PC-9 (cell line): ENCODE measurements around the gene TMPRSS9. TPM values are rescaled to one million over a fixed set of nuclear protein-coding genes. Genes with fewer than 3 reads are reported as not detected.

Experiments
- BruUV-seq: library from RNA; stranded (reverse); fragments of 400-500 nt; replicated peaks from 2 replicates; lab custom pipeline; 2021; lab: Mats Ljungman, UMichigan
- CTCF ChIA-PET: fragments of 300-600 bp; sonication (Branson Sonifier 250); formaldehyde crosslinking; loops from one replicate; lab custom pipeline; 2022; ENCODE audit warnings: antibody characterized with exemption; lab: Charles Lee
- POLR2A ChIA-PET: fragments of 300-600 bp; sonication (Branson Sonifier 250); formaldehyde crosslinking; loops from one replicate; lab custom pipeline; 2022; ENCODE audit warnings: antibody characterized with exemption; ENCODE audit not compliant: unreplicated experiment; lab: Charles Lee
- DNase-seq, 2 experiments: peaks; one replicate each; pipeline versions ENCODE4 v3.0.0 to v3.0.0-alpha.2; 2015 to 2022; ENCODE audit warnings: mixed read lengths in 1 of 2
- H2AFZ ChIP-seq: fragments of 200-600 bp; sonication (generic); 2 replicates; pipeline ENCODE4 v1.8.1; 2017; ENCODE audit warnings: antibody characterized with exemption
- H3F3A ChIP-seq: fragments of 200-600 bp; sonication (generic); 2 replicates; pipeline ENCODE4 v1.8.1; 2017; ENCODE audit warnings: antibody characterized with exemption, mild to moderate bottlenecking, low read depth; ENCODE audit not compliant: insufficient read depth
- H3K27ac ChIP-seq: fragments of 200-600 bp; sonication (generic); 2 replicates; pipeline ENCODE4 v1.6.1; 2016; ENCODE audit warnings: mixed run types
- H3K27me3 ChIP-seq: fragments of 200-600 bp; sonication (generic); 2 replicates; pipeline ENCODE4 v1.6.1; 2016; ENCODE audit warnings: low read depth, mixed run types; ENCODE audit not compliant: insufficient read depth
- H3K36me3 ChIP-seq: fragments of 200-600 bp; sonication (generic); 2 replicates; pipeline ENCODE4 v1.6.1; 2016; ENCODE audit warnings: low read depth, mixed run types
- H3K4me1 ChIP-seq: fragments of 200-600 bp; sonication (generic); replicated peaks from 2 replicates; pipeline ENCODE4 v1.6.1; 2016; ENCODE audit warnings: mixed run types; ENCODE audit not compliant: insufficient read depth
- H3K4me2 ChIP-seq: fragments of 200-600 bp; sonication (generic); 2 replicates; pipeline ENCODE4 v1.6.1; 2017; ENCODE audit warnings: mixed run types
- H3K4me3 ChIP-seq: fragments of 200-600 bp; sonication (generic); 2 replicates; pipeline ENCODE4 v1.6.1; 2016; ENCODE audit warnings: mixed run types
- H3K79me2 ChIP-seq: fragments of 200-600 bp; sonication (generic); 2 replicates; pipeline ENCODE4 v1.6.1; 2017; ENCODE audit warnings: low read depth, mixed run types
- H3K9me2 ChIP-seq: fragments of 200-600 bp; sonication (generic); 2 replicates; pipeline ENCODE4 v1.8.1; 2017; ENCODE audit warnings: mild to moderate bottlenecking; ENCODE audit not compliant: insufficient read depth
- H3K9me3 ChIP-seq: fragments of 200-600 bp; sonication (generic); 2 replicates; pipeline ENCODE4 v1.8.1; 2016; ENCODE audit warnings: low read depth; ENCODE audit not compliant: insufficient read depth
- H4K20me1 ChIP-seq: fragments of 200-600 bp; sonication (generic); 2 replicates; pipeline ENCODE4 v1.8.1; 2017; ENCODE audit not compliant: insufficient read depth
- CTCF ChIP-seq: fragments of 200-600 bp; sonication (generic); conservative IDR thresholded peaks from 2 replicates; pipeline ENCODE4 v1.6.1; 2017; ENCODE audit warnings: mixed run types, antibody characterized with exemption, mild to moderate bottlenecking, moderate library complexity
- EZH2 ChIP-seq: fragments of 200-600 bp; sonication (generic); IDR thresholded peaks from 2 replicates; pipeline ENCODE4 v1.8.0; 2017; ENCODE audit warnings: antibody characterized with exemption, low read depth
- intact Hi-C: fragments of 100-400 bp; cut with micrococcal nuclease; formaldehyde crosslinking; loops from one replicate; pipeline ENCODE4 v1.10.0; 2022; ENCODE audit not compliant: unreplicated experiment
- total RNA-seq: library from RNA; stranded (reverse); gene quantifications from 2 replicates; pipeline ENCODE4 v1.2.3, GENCODE V29; 2021

Gene TMPRSS9
- total RNA-seq, 1 experiment from 2014 or later = 0.20 TPM

- H3K27me3 ChIP-seq = no peaks in the 10 kb centered on the region
- H3K79me2 ChIP-seq = peaks cover 31% of the 10 kb centered on the region
- no peak overlapping the region for H2AFZ ChIP-seq
- no peaks in the 10 kb centered on the region for H4K20me1 ChIP-seq
- POLR2A ChIA-PET = no interaction called here
- H3K9me3 ChIP-seq = no peaks in the 10 kb centered on the region
- BruUV-seq = no TSS peak
- DNase-seq = no peak
- H3K9me2 ChIP-seq = no peaks in the 10 kb centered on the region
- peaks cover 6% of the 10 kb centered on the region; the same call in 1 of the 2 replicates for H3K4me1 ChIP-seq
- CTCF ChIA-PET = no interaction called here
- no peak overlapping the region for H3K4me2 ChIP-seq
- H3F3A ChIP-seq = peaks cover 15% of the 10 kb centered on the region; the same call in 1 of the 2 replicates
- no peaks in the 10 kb centered on the region for H3K36me3 ChIP-seq
- H3K4me3 ChIP-seq = no peak overlapping the region
- TF ChIP-seq CTCF (no peak), EZH2 (no peak)
- intact Hi-C loops = no loop called here
- H3K27ac ChIP-seq = no peak overlapping the region
These were observed 25.6 kb upstream of the TMPRSS9 start for GRCh38 chr19:2334426-2334825.

- POLR2A ChIA-PET = no interaction called here
- Histone ChIP-seq H3F3A (peaks cover 15% of the 10 kb centered on the region; the same call in 1 of the 2 replicates), H3K27me3 (no peaks in the 10 kb centered on the region)
These were observed 24.8 kb upstream of the TMPRSS9 start for GRCh38 chr19:2334986-2335846.

DNA sequence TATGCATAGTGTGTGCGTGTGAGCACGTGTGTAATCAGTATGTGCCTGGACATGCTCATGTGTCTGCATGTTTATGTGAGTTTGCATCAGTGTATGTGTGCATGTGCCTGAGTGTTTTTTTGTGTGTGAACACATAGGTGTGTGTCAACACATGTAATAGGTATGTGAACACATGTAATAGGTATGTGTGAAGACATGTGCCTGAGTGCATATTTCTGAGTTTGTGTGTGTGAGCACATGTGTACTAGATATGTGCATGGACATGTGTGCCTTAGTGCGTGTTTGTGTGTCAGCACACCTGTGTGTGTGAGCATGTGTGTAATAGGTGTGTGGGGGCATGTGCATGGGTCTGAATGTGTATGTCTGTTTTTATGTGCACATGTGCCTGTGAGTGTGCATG is 24.2 kb upstream of the TMPRSS9 start:
- CTCF ChIA-PET = no interaction called here
- Histone ChIP-seq H3K4me2 (no peak overlapping the region), H3K27ac (no peak overlapping the region), H3K9me2 (no peaks in the 10 kb centered on the region), H3K9me3 (no peaks in the 10 kb centered on the region), H2AFZ (no peak overlapping the region), H3F3A (peaks cover 15% of the 10 kb centered on the region; the same call in 1 of the 2 replicates), H3K79me2 (peaks cover 18% of the 10 kb centered on the region), H3K4me1 (no peaks in the 10 kb centered on the region), H3K27me3 (no peaks in the 10 kb centered on the region), H3K36me3 (no peaks in the 10 kb centered on the region), H4K20me1 (no peaks in the 10 kb centered on the region), H3K4me3 (no peak overlapping the region)
- POLR2A ChIA-PET = no interaction called here
- intact Hi-C loops = no loop called here
- TF ChIP-seq CTCF (no peak), EZH2 (no peak)
- no peak for DNase-seq
- no TSS peak for BruUV-seq

More at GRCh38 chr19:2334986-2335846, 24.8 kb upstream of the TMPRSS9 start:
- H2AFZ ChIP-seq = no peak overlapping the region
- CTCF ChIA-PET = no interaction called here
- TF ChIP-seq EZH2 = no peak
- no peak for TF ChIP-seq CTCF
- DNase-seq = no peak
- intact Hi-C loops = no loop called here
- H4K20me1 ChIP-seq = no peaks in the 10 kb centered on the region
- no peak overlapping the region for H3K27ac ChIP-seq
- H3K36me3 ChIP-seq = no peaks in the 10 kb centered on the region
- no peaks in the 10 kb centered on the region for H3K4me1 ChIP-seq
- no TSS peak for BruUV-seq
- no peaks in the 10 kb centered on the region for H3K9me3 ChIP-seq
- no peak overlapping the region for H3K4me3 ChIP-seq
- no peak overlapping the region for H3K4me2 ChIP-seq
- H3K9me2 ChIP-seq = no peaks in the 10 kb centered on the region
- peaks cover 24% of the 10 kb centered on the region for H3K79me2 ChIP-seq
